Measurements from ENCODE around the gene EVX2. TPM values are rescaled to one million over a fixed set of nuclear protein-coding genes. Genes with fewer than 3 reads are reported as not detected.

EVX2 gene
- polyA plus RNA-seq, 1 of the 3 experiments (the other 2 are of a cell fraction) = not detected

- Histone ChIP-seq H2AFZ (ENCODE audit: low read depth) (no peak overlapping the region), H3K36me3 (replicated peaks in 1 of 2; ENCODE audit: control insufficient read depth in 1 of 2, insufficient read depth in 2 of 2, low read length in 1 of 2) (no peaks in the 10 kb centered on the region), H3K9ac (no peak overlapping the region), H3K9me2 (no peaks in the 10 kb centered on the region), H3K79me2 (ENCODE audit: insufficient read depth) (no peaks in the 10 kb centered on the region), H3K4me2 (no peak overlapping the region), H3K4me3 (ENCODE audit: low read depth in 2 of 2, low read length in 1 of 2) (no peak overlapping the region), H3K9me3 (no peaks in the 10 kb centered on the region), H4K20me1 (ENCODE audit: insufficient read depth) (no peaks in the 10 kb centered on the region), H3K27ac (ENCODE audit: low read depth in 2 of 2, low read length in 1 of 2) (no peak overlapping the region), H3F3A (replicated peaks; ENCODE audit: insufficient read depth) (peaks cover 6% of the 10 kb centered on the region), H3K27me3 (ENCODE audit: insufficient read depth) (peaks cover 73% of the 10 kb centered on the region), H3K4me1 (ENCODE audit: control insufficient read depth in 1 of 2, insufficient read depth in 2 of 2, low read depth in 1 of 2, low read length in 1 of 2) (peaks cover 0 to 11% of the 10 kb centered on the region in 2 experiments; a peak in 2 of 4 replicates)
- TF ChIP-seq POLR2AphosphoS5 (IDR thresholded peaks at IDR 0.05; ENCODE audit: low read depth, low read length) (no peak), RCOR1 (IDR thresholded peaks at IDR 0.05; ENCODE audit: low read length) (no peak), SIN3A (IDR thresholded peaks at IDR 0.05; ENCODE audit: borderline replicate concordance, low read depth, low read length) (no peak), RXRA (IDR thresholded peaks at IDR 0.05; ENCODE audit: borderline replicate concordance, low read depth) (no peak), FOXM1 (IDR thresholded peaks at IDR 0.05; ENCODE audit: low read depth) (no peak), TEAD4 (IDR thresholded peaks at IDR 0.05; ENCODE audit: borderline replicate concordance, insufficient read depth) (no peak), CHD2 (IDR thresholded peaks at IDR 0.05; ENCODE audit: low read length, partially characterized antibody) (no peak), NFIC (IDR thresholded peaks at IDR 0.05; ENCODE audit: borderline replicate concordance) (no peak)
- TF ChIP-seq, protein P1, sequence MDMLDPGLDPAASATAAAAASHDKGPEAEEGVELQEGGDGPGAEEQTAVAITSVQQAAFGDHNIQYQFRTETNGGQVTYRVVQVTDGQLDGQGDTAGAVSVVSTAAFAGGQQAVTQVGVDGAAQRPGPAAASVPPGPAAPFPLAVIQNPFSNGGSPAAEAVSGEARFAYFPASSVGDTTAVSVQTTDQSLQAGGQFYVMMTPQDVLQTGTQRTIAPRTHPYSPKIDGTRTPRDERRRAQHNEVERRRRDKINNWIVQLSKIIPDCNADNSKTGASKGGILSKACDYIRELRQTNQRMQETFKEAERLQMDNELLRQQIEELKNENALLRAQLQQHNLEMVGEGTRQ (IDR thresholded peaks at IDR 0.05; ENCODE audit: borderline replicate concordance, low read depth, low read length) = no peak
- TF ChIP-seq, protein P2, sequence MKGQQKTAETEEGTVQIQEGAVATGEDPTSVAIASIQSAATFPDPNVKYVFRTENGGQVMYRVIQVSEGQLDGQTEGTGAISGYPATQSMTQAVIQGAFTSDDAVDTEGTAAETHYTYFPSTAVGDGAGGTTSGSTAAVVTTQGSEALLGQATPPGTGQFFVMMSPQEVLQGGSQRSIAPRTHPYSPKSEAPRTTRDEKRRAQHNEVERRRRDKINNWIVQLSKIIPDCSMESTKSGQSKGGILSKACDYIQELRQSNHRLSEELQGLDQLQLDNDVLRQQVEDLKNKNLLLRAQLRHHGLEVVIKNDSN (IDR thresholded peaks at IDR 0.05; ENCODE audit: borderline replicate concordance, low read depth) = no peak
- DNase-seq = no peak
- 53% methylated on average over 25 of the region's 26 CpGs for WGBS (ENCODE audit: low lambda C conversion rate)
- ChIA-PET POLR2A (no interaction called here), CTCF (interaction anchor here (1.1 to 17.7 kb wide), 7 partner anchors 15 to 1639 kb away, joined by 3 to 264 read pairs (median 22); partner anchors contain the start of genes HOXD12, HOXD13 and HOXD9)
These were observed 25.6 kb upstream of the EVX2 start for GRCh38 chr2:176109192-176109901.

- TF ChIP-seq, protein P2 (IDR thresholded peaks at IDR 0.05; ENCODE audit: borderline replicate concordance, low read depth) = no peak
- Histone ChIP-seq H2AFZ (ENCODE audit: low read depth) (no peak overlapping the region), H3K4me1 (ENCODE audit: control insufficient read depth in 1 of 2, insufficient read depth in 2 of 2, low read depth in 1 of 2, low read length in 1 of 2) (peaks cover 0 to 13% of the 10 kb centered on the region in 2 experiments; a peak in 3 of 4 replicates), H3K4me3 (ENCODE audit: low read depth in 2 of 2, low read length in 1 of 2) (peak overlapping the region in 1 of 2 experiments; percentile 27; a peak in 2 of 4 replicates), H3K9me3 (no peaks in the 10 kb centered on the region), H4K20me1 (ENCODE audit: insufficient read depth) (no peaks in the 10 kb centered on the region), H3K27ac (ENCODE audit: low read depth in 2 of 2, low read length in 1 of 2) (no peak overlapping the region), H3K9me2 (no peaks in the 10 kb centered on the region), H3K36me3 (replicated peaks in 1 of 2; ENCODE audit: control insufficient read depth in 1 of 2, insufficient read depth in 2 of 2, low read length in 1 of 2) (no peaks in the 10 kb centered on the region), H3K4me2 (no peak overlapping the region), H3K9ac (no peak overlapping the region), H3K79me2 (ENCODE audit: insufficient read depth) (no peaks in the 10 kb centered on the region), H3F3A (replicated peaks; ENCODE audit: insufficient read depth) (peaks cover 11% of the 10 kb centered on the region), H3K27me3 (ENCODE audit: insufficient read depth) (peaks cover 79% of the 10 kb centered on the region)
- no CpG with 5 or more reads among the region's 59 CpGs for WGBS (ENCODE audit: low lambda C conversion rate)
- ChIA-PET CTCF (interaction anchor here (1.0 to 17.7 kb wide), 6 partner anchors 12 to 856 kb away, joined by 3 to 264 read pairs (median 4); partner anchors contain the start of genes HOXD12, HOXD13 and HOXD9), POLR2A (interaction anchor here (1.0 kb wide), 1 partner anchor 14 kb away, joined by 3 read pairs; the partner anchor contains the start of gene HOXD9)
- DNase-seq = peak; percentile 68
These were observed 24.0 kb upstream of the EVX2 start for GRCh38 chr2:176107731-176108181.
